ENCODE results near the gene GLCCI1. TPM values are rescaled to one million over a fixed set of nuclear protein-coding genes. Genes with fewer than 3 reads are reported as not detected.

GLCCI1 gene
- total RNA-seq (2022; extraction: Qiagen RNA extraction; ENCODE audit: low read depth) = 1.2 to 1.8 TPM (median 1.4 TPM) in 5 replicates

DNA sequence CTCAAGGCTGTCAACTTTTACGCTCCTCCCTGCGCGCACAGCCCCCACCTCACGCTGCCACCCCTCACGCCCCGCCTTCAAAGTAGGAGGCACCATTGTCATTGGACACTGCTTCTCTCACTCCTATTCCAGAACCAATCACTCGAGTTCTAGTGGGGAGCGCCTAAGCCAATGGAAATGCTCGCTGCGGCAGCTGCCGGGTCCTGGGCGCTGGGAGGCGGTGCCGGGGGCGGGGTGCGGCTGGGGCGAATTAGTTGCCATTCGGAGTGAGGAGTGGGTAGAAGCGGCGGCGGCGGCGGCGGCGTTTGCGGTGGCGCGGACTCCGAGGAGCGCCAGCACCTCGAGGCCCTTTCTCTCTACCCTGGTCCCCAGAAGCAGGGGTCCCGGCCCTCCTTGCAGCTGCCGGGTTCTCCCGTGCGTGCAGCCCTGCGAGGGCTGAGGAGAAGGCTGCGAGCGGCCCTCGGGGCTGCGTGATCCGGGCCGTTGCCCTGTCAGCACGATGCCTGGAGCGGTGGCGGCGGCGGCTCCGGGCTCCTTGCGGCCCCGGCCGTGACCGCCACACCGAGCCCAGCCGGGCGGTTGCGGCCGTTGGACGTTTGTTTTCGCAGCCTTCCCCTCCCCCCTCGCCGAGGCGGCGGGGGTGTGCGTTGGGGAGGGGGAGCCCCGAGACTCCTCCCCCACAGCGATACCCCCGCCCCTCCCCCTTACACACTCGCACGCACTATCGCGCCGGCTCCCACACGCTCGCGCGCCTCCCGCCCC, at the start of gene GLCCI1:
Gene GLCCI1 (plus strand): TSS at position 253 of the 762 bp plus-strand sequence. CDS start 555 bp downstream, outside the sequence.

